HCT116 (cell line): ENCODE results near the gene GTF2IRD1.
"Not testable (repeated sequence)": the region's sequence is repeated elsewhere in the genome, so short reads cannot be mapped to it uniquely, and the experiment has no call there.

Experiments used
- CEBPB ChIP-seq: IDR thresholded peaks from 2 replicates; pipeline ENCODE4 v1.6.1; 2012; ENCODE audit warnings: low read depth
- ELF1 ChIP-seq: IDR thresholded peaks from 2 replicates; pipeline ENCODE4 v1.6.1; 2012; ENCODE audit warnings: low read depth, borderline replicate concordance
- EZH2 ChIP-seq: fragments of 200-600 bp; sonication (generic); IDR thresholded peaks from 2 replicates; pipeline ENCODE4 v1.6.1; 2017; ENCODE audit warnings: antibody characterized with exemption, mixed run types
- EZH2phosphoT487 ChIP-seq: fragments of 200-600 bp; IDR thresholded peaks from 2 replicates; pipeline ENCODE4 v1.6.1; 2018; ENCODE audit warnings: antibody characterized with exemption, borderline replicate concordance
- JUND ChIP-seq: IDR thresholded peaks from 2 replicates; pipeline ENCODE4 v1.6.1; 2012
- POLR2A ChIP-seq: IDR thresholded peaks from 2 replicates; pipeline ENCODE4 v1.7.0; 2011; ENCODE audit warnings: borderline replicate concordance; ENCODE audit not compliant: insufficient read depth, insufficient read length; ENCODE audit errors: extremely low read depth
- POLR2AphosphoS5 ChIP-seq: IDR thresholded peaks from 2 replicates; pipeline ENCODE4 v1.6.1; 2011; ENCODE audit warnings: mild to moderate bottlenecking, low read depth, low read length, moderate library complexity
- SIN3A ChIP-seq: IDR thresholded peaks from 2 replicates; pipeline ENCODE4 v1.6.1; 2012; ENCODE audit warnings: low read depth
- YY1 ChIP-seq: IDR thresholded peaks from 2 replicates; pipeline ENCODE4 v1.6.1; 2011; ENCODE audit warnings: low read length, low read depth, moderate library complexity, mild to moderate bottlenecking; ENCODE audit not compliant: insufficient replicate concordance; ENCODE audit errors: extremely low read depth
- ZFX ChIP-seq: fragments of 450-650 bp; IDR thresholded peaks from 2 replicates; pipeline ENCODE4 v1.6.1; 2017
- TF ChIP-seq, protein P1 (sequence below), 3 experiments: fragments of 200-600 bp in 1 of 3; sonication (generic) in 1 of 3; IDR thresholded peaks in 2 of 3; conservative IDR thresholded peaks in 1 of 3; 2 replicates each; pipeline ENCODE4 v1.5.1; 2012 to 2017; ENCODE audit warnings: low read depth in 2 of 3, low read length in 2 of 3, antibody characterized with exemption in 1 of 3, borderline replicate concordance in 1 of 3, control low read depth in 1 of 3, mild to moderate bottlenecking in 1 of 3, mixed read lengths in 1 of 3, mixed run types in 1 of 3, moderate library complexity in 1 of 3; ENCODE audit not compliant: insufficient read depth in 1 of 3
- TF ChIP-seq, protein P2 (sequence below): IDR thresholded peaks from 2 replicates; pipeline ENCODE4 v1.6.1; 2012
- TF ChIP-seq, protein P3 (sequence below): IDR thresholded peaks from 2 replicates; pipeline ENCODE4 v1.6.1; 2012; ENCODE audit warnings: low read depth

DNA sequence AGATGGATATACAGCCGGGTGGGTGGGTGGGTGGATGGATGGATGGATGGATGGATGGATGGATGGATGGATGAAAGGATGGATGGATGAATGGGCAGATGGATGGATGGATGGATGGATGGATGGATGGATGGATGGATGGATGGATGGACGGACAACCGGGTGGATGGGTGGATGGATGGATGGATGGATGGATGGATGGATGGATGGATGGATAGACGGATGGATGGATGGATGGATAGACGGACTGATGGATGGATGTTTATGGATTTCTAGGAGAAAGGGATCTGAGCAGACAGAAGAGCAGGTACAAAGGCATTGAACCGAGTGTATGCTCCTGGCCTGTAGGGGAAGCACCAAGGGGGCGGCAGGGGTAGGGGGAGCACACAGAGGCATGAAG is 75.1 kb downstream of the GTF2IRD1 start:
- TF ChIP-seq, protein P1, sequence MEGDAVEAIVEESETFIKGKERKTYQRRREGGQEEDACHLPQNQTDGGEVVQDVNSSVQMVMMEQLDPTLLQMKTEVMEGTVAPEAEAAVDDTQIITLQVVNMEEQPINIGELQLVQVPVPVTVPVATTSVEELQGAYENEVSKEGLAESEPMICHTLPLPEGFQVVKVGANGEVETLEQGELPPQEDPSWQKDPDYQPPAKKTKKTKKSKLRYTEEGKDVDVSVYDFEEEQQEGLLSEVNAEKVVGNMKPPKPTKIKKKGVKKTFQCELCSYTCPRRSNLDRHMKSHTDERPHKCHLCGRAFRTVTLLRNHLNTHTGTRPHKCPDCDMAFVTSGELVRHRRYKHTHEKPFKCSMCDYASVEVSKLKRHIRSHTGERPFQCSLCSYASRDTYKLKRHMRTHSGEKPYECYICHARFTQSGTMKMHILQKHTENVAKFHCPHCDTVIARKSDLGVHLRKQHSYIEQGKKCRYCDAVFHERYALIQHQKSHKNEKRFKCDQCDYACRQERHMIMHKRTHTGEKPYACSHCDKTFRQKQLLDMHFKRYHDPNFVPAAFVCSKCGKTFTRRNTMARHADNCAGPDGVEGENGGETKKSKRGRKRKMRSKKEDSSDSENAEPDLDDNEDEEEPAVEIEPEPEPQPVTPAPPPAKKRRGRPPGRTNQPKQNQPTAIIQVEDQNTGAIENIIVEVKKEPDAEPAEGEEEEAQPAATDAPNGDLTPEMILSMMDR (IDR thresholded peaks at IDR 0.05 in 2 of 3, conservative IDR thresholded peaks at IDR 0.05 in 1 of 3; ENCODE audit: borderline replicate concordance in 1 of 3, insufficient read depth in 1 of 3, low read depth in 2 of 3, low read length in 2 of 3) = not testable (repeated sequence)
- not testable (repeated sequence) for TF ChIP-seq POLR2AphosphoS5, POLR2A, EZH2phosphoT487, JUND, EZH2, ELF1, SIN3A, CEBPB, ZFX, YY1
- TF ChIP-seq, protein P2, sequence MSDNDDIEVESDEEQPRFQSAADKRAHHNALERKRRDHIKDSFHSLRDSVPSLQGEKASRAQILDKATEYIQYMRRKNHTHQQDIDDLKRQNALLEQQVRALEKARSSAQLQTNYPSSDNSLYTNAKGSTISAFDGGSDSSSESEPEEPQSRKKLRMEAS = not testable (repeated sequence)
- TF ChIP-seq, protein P3, sequence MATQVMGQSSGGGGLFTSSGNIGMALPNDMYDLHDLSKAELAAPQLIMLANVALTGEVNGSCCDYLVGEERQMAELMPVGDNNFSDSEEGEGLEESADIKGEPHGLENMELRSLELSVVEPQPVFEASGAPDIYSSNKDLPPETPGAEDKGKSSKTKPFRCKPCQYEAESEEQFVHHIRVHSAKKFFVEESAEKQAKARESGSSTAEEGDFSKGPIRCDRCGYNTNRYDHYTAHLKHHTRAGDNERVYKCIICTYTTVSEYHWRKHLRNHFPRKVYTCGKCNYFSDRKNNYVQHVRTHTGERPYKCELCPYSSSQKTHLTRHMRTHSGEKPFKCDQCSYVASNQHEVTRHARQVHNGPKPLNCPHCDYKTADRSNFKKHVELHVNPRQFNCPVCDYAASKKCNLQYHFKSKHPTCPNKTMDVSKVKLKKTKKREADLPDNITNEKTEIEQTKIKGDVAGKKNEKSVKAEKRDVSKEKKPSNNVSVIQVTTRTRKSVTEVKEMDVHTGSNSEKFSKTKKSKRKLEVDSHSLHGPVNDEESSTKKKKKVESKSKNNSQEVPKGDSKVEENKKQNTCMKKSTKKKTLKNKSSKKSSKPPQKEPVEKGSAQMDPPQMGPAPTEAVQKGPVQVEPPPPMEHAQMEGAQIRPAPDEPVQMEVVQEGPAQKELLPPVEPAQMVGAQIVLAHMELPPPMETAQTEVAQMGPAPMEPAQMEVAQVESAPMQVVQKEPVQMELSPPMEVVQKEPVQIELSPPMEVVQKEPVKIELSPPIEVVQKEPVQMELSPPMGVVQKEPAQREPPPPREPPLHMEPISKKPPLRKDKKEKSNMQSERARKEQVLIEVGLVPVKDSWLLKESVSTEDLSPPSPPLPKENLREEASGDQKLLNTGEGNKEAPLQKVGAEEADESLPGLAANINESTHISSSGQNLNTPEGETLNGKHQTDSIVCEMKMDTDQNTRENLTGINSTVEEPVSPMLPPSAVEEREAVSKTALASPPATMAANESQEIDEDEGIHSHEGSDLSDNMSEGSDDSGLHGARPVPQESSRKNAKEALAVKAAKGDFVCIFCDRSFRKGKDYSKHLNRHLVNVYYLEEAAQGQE = not testable (repeated sequence)
